Posterior cingulate gyrus (tissue), 11 donors: ENCODE results near the gene SIRT4.

ENCODE experiments used
- DNase-seq, 10 donors: peaks; one replicate each; pipeline versions ENCODE4 v3.0.0 to v3.0.0-alpha.2; 2020 to 2021; ENCODE audit warnings: mixed read lengths in 3 of 10
- intact Hi-C: fragments of 100-400 bp; cut with DNase I; formaldehyde crosslinking; loops from one replicate; pipeline ENCODE4 v1.15.1; 2023

SIRT4 gene

DNA sequence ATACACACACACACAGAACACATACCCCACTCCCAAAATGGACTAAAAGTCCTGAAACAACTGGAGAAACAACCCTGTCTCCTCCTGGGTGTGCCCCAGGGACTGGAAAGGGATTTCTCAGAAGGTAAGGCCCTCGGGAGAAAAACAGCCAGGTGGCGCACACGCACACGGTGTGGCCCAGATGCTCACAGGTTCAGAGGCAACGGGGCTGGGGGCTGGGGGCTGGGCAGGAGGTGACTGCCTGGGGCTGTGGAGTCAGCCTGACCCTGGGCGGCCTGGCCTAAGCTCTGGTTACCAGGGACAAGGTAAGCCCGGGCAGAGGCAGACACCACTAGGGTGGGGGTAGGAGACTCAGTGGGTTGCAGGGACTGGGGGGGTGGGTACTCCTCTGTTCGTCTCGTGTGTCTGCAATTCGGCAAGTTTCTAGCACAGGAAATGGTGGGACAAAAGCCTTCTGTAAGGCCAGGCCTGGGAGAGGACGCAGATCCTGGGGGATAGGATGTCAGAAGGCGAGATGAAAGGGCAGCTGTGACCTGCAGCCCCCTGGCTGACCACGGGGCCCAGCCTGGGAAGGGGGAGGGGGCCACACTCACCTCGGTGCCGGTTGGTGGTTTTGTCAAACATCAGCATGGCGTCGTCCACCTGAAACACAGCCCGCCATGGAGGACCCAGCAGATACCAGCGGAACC, 56.4 kb downstream of the SIRT4 start:
- DNase-seq = peak in 2 of 10 donors; percentile 59 to 63

DNA sequence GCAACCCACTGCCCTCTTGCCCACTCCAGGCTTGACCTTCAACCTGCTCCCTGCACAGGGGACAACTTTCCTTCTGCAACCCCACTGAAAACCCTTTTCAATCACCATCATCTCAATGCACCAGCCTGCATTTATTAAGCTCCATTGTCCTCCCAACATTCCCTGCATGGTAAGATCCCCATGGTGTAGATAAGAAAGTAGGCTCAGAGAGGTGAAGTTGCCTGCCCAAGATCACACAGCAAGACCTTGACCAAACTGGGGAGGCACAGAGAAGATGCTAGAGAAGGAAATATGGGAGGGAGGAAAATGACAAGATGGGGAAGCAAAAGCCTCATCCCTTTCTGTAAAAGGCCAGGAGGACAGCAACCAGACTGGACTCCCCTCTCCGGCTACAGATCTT, 57.0 kb downstream of the SIRT4 start:
- intact Hi-C loops = no loop called here
- no peak for DNase-seq

More for the DNA sequence above, 56.4 kb downstream of the SIRT4 start:
- intact Hi-C loops = no loop called here

DNA sequence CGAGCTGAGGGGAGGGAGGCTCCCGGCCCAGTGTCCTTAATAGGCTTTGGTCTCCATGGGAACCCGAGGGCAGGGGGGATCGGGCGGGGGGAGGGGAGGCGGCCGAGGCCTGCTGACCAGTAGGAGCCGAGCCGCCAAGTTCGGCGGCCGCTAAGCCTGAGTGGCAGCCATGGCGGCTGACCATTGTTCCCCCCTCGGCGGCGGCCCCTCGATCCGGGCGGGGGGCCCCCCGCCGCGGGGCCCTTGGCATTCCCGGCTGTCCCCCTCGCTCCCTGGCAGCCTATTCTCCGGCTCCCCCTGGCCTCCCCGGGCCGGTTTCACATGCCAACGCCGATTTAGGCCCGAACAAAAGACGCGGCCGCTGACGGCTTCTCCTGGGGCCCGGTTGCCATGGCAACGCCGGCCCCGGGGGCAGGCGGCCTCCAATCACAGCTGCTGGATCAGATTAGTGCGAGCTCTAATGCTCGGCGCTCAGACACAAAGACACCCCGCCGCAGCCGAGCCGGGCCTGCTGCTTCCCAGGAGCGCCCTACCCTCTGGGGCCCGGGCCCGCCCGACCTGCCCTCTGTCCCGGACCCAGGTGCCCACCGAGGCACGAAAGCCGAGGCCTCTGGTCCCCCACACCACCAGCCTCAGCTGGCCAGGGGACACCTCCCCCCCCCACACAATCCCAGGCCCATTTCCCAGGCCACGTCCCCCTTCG, 59.5 kb downstream of the SIRT4 start:
- intact Hi-C loops = no loop called here
- DNase-seq = peak; percentile 53 to 98 (median 86)
